ENCODE data around the gene MAD1L1. TPM values are rescaled to one million over a fixed set of nuclear protein-coding genes. Genes with fewer than 3 reads are reported as not detected.
"Not testable (repeated sequence)": the region's sequence is repeated elsewhere in the genome, so short reads cannot be mapped to it uniquely, and the experiment has no call there.

The MAD1L1 gene
- total RNA-seq, 1 experiment from 2014 or later, result 46.7 TPM

DNA sequence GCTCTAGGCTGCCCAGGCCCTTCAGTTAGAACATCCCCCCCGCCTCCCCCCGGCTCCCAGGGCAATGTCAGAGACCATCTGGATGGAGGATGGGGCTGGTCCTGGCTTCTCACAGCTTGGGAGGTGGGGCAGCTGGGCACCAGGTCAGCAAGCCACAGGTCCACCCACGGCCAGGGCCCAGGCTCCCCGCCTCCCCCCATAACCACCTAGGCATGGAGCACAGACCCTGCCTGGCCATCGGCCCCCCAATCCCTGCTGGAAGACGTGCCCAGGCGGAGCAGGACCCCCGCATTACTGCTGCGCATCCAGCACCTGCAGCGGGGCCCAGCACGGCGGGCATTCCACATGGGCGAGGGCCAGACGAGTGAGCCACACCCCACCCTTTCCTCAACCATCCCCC lies 393.0 kb downstream of the MAD1L1 start:
- TF ChIP-seq, protein P1, sequence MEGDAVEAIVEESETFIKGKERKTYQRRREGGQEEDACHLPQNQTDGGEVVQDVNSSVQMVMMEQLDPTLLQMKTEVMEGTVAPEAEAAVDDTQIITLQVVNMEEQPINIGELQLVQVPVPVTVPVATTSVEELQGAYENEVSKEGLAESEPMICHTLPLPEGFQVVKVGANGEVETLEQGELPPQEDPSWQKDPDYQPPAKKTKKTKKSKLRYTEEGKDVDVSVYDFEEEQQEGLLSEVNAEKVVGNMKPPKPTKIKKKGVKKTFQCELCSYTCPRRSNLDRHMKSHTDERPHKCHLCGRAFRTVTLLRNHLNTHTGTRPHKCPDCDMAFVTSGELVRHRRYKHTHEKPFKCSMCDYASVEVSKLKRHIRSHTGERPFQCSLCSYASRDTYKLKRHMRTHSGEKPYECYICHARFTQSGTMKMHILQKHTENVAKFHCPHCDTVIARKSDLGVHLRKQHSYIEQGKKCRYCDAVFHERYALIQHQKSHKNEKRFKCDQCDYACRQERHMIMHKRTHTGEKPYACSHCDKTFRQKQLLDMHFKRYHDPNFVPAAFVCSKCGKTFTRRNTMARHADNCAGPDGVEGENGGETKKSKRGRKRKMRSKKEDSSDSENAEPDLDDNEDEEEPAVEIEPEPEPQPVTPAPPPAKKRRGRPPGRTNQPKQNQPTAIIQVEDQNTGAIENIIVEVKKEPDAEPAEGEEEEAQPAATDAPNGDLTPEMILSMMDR (conservative IDR thresholded peaks at IDR 0.05; ENCODE audit: low read depth, low read length), result no peak
- TF ChIP-seq EZH2 (IDR thresholded peaks at IDR 0.05; ENCODE audit: borderline replicate concordance, low read depth, low read length, poor library complexity, severe bottlenecking), result no peak
- Histone ChIP-seq H3K27me3 (replicated peaks; ENCODE audit: insufficient read depth, low read depth, low read length, poor library complexity) (no peaks in the 10 kb centered on the region), H3K36me3 (ENCODE audit: insufficient read depth, low read length, poor library complexity, severe bottlenecking) (no peaks in the 10 kb centered on the region), H3K27ac (ENCODE audit: low read depth, low read length, poor library complexity, severe bottlenecking) (no peak overlapping the region), H3K4me1 (ENCODE audit: insufficient read depth, low read length, poor library complexity, severe bottlenecking) (peaks cover 25% of the 10 kb centered on the region), H3K4me3 (ENCODE audit: low read depth, low read length, poor library complexity, severe bottlenecking) (no peak overlapping the region), H3K9me3 (ENCODE audit: low read depth, low read length, poor library complexity, severe bottlenecking) (no peaks in the 10 kb centered on the region)
- no TSS peak for BruUV-seq (replicated peaks)
- no peak for DNase-seq (ENCODE audit: low spot score)
- CTCF ChIA-PET, result no interaction called here
- POLR2A ChIA-PET (ENCODE audit: low non-redundant PET), result no interaction called here
- intact Hi-C loops (cut with micrococcal nuclease; ENCODE audit: unreplicated experiment), result no loop called here

DNA sequence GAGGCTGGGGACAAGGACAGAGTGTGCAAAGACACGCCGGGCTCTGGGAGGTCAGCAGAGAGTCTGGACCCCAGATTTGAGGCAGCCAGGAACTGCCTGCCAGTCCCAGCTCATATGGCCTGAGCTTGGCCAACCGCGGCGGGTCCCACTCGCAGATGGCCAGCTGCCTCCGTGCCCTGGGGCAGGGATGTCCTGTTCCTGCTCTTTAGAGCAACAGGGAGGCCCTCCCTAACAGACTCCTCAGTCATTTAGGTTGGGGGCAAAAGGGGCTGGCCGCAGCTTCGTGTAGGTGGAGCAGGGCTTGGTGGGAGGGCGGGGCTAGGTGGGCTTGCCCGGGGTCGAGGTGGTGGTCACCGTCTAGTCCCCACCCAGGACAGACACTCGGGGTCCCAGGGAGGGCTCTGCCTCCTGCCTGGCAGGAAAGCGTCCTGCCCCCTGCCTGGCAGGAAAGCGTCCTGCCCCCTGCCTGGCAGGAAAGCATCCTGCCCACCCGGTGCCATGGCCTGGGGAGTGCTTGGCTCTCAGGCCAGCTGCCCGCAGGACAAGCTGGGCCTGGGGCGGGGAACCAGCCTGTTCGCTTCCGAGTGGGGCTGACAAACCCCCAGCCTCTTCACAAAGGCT lies 393.7 kb downstream of the MAD1L1 start:
- POLR2A ChIA-PET (ENCODE audit: low non-redundant PET); H3K9me3 ChIP-seq (ENCODE audit: low read depth, low read length, poor library complexity, severe bottlenecking); H3K4me3 ChIP-seq (ENCODE audit: low read depth, low read length, poor library complexity, severe bottlenecking); intact Hi-C loops (cut with micrococcal nuclease; ENCODE audit: unreplicated experiment); DNase-seq (ENCODE audit: low spot score); CTCF ChIA-PET; H3K27me3 ChIP-seq (replicated peaks; ENCODE audit: insufficient read depth, low read depth, low read length, poor library complexity); H3K27ac ChIP-seq (ENCODE audit: low read depth, low read length, poor library complexity, severe bottlenecking); H3K36me3 ChIP-seq (ENCODE audit: insufficient read depth, low read length, poor library complexity, severe bottlenecking); BruUV-seq (replicated peaks): not testable (repeated sequence)
- H3K4me1 ChIP-seq (ENCODE audit: insufficient read depth, low read length, poor library complexity, severe bottlenecking), result peaks cover 18% of the 10 kb centered on the region

DNA sequence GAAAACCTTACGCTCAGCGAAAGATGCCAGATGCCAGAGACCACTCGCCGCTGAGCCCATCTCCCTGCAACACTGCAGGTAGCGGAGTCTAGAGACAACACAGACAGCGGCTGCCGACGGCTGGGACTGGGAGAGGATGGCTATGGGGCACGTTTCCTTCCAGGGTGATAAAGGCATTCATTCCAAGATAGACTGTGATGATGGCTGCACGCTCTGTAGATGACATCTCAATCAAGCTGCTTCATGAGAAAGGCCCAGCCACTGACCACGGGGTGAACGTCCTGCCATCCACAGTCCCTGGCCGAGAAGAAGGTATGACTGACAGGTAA lies 394.2 kb downstream of the MAD1L1 start:
- H3K27ac ChIP-seq (ENCODE audit: low read depth, low read length, poor library complexity, severe bottlenecking); H3K36me3 ChIP-seq (ENCODE audit: insufficient read depth, low read length, poor library complexity, severe bottlenecking); intact Hi-C loops (cut with micrococcal nuclease; ENCODE audit: unreplicated experiment); H3K9me3 ChIP-seq (ENCODE audit: low read depth, low read length, poor library complexity, severe bottlenecking); H3K4me3 ChIP-seq (ENCODE audit: low read depth, low read length, poor library complexity, severe bottlenecking); BruUV-seq (replicated peaks); H3K27me3 ChIP-seq (replicated peaks; ENCODE audit: insufficient read depth, low read depth, low read length, poor library complexity); CTCF ChIA-PET; DNase-seq (ENCODE audit: low spot score); POLR2A ChIA-PET (ENCODE audit: low non-redundant PET): not testable (repeated sequence)
- H3K4me1 ChIP-seq (ENCODE audit: insufficient read depth, low read length, poor library complexity, severe bottlenecking), result peaks cover 13% of the 10 kb centered on the region

DNA sequence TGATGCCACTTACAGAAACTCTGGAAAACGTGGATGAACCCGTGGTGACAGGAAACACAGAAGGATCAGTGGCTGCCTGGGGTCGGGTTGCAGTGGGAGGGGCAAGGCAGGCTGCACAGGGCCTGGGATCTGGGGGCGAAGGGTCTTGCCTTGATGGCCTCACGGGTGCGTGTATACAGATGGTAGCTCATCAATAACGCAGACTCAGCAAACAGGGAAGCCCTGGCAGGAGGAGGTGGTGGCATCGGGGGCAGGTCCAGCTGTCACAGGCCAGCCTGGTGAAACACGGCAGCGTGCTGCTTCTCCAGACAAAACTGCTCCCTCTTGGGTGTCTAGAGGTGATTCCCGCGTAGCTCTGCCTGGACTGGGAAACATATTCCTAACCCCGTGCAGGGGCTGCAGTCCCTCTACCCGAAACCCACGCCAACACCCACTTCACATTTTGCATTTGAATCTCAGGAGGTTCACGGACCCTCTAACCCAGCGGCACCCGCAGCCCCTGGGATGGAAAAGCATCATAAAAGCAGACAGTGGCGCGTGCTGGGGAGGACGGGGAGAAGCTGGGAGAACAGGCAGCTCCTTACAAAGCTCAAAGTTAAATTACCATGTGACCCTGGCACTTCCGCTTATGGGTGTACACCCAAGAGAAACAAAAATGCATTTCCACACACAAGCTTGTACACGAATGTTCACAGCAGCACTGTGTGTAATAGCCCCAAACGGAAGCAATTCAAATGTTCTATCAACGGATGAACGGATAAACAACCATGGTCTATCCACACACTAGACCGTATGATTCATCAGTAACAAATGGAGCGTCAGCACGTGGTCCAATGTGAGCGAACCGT lies 394.8 kb downstream of the MAD1L1 start:
- H3K27ac ChIP-seq (ENCODE audit: low read depth, low read length, poor library complexity, severe bottlenecking); CTCF ChIA-PET; BruUV-seq (replicated peaks); intact Hi-C loops (cut with micrococcal nuclease; ENCODE audit: unreplicated experiment); H3K4me3 ChIP-seq (ENCODE audit: low read depth, low read length, poor library complexity, severe bottlenecking); H3K36me3 ChIP-seq (ENCODE audit: insufficient read depth, low read length, poor library complexity, severe bottlenecking); H3K4me1 ChIP-seq (ENCODE audit: insufficient read depth, low read length, poor library complexity, severe bottlenecking); DNase-seq (ENCODE audit: low spot score); H3K27me3 ChIP-seq (replicated peaks; ENCODE audit: insufficient read depth, low read depth, low read length, poor library complexity); H3K9me3 ChIP-seq (ENCODE audit: low read depth, low read length, poor library complexity, severe bottlenecking); POLR2A ChIA-PET (ENCODE audit: low non-redundant PET): not testable (repeated sequence)

DNA sequence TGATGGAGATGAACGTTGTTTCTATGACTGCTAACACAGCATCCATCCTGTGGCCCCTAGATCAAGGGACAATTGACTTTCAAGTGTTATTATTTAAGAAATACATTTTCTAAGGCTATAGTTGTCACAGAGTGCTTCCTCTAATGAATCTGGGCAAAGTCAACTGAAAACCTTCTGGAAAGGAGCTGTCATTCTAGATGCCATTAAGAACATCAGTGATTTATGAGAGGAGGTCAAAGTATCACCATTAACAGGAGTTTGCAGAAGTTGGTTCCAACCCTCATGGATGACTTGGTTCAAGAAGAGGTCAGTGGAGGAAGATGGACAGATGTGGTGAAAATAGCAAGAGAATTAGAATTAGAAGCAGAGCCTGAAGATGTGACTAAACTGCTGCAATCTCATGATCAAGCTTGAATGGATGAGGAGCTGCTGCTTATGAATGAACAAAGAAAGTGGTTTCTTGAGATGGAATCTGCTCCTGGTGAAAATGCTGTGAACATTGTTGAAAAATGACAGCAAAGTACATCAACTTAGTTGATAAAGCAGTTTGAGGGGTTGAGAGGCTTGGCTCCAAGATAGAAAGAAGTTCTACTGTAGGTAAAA lies 400.7 kb downstream of the MAD1L1 start:
- H3K27me3 ChIP-seq (replicated peaks; ENCODE audit: insufficient read depth, low read depth, low read length, poor library complexity); BruUV-seq (replicated peaks); DNase-seq (ENCODE audit: low spot score); H3K4me1 ChIP-seq (ENCODE audit: insufficient read depth, low read length, poor library complexity, severe bottlenecking); H3K9me3 ChIP-seq (ENCODE audit: low read depth, low read length, poor library complexity, severe bottlenecking); POLR2A ChIA-PET (ENCODE audit: low non-redundant PET); intact Hi-C loops (cut with micrococcal nuclease; ENCODE audit: unreplicated experiment); CTCF ChIA-PET; H3K27ac ChIP-seq (ENCODE audit: low read depth, low read length, poor library complexity, severe bottlenecking); H3K4me3 ChIP-seq (ENCODE audit: low read depth, low read length, poor library complexity, severe bottlenecking); H3K36me3 ChIP-seq (ENCODE audit: insufficient read depth, low read length, poor library complexity, severe bottlenecking): not testable (repeated sequence)

DNA sequence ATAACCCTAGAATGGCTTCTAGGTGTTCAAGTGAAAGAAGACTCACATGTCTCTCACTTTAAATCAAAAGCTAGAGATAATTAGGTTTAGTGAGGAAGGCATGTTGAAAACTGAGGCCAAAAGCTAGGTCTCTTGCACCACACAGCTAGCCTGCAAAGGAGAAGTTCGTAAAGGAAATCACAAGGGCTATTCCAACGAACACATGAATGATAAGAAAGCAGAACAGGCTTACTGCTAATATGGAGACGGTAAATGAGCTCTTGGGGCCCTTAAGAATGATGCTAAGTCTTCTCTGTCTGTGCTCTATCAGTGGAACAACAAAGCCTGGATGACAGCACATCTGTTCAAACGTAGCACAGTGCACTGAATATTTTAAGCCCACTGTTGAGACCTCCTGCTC lies 401.3 kb downstream of the MAD1L1 start:
- CTCF ChIA-PET; BruUV-seq (replicated peaks): not testable (repeated sequence)

More for the DNA sequence above, 401.3 kb downstream of the MAD1L1 start:
- intact Hi-C loops (cut with micrococcal nuclease; ENCODE audit: unreplicated experiment); DNase-seq (ENCODE audit: low spot score); H3K27ac ChIP-seq (ENCODE audit: low read depth, low read length, poor library complexity, severe bottlenecking); H3K36me3 ChIP-seq (ENCODE audit: insufficient read depth, low read length, poor library complexity, severe bottlenecking); H3K4me3 ChIP-seq (ENCODE audit: low read depth, low read length, poor library complexity, severe bottlenecking); H3K9me3 ChIP-seq (ENCODE audit: low read depth, low read length, poor library complexity, severe bottlenecking); H3K27me3 ChIP-seq (replicated peaks; ENCODE audit: insufficient read depth, low read depth, low read length, poor library complexity); H3K4me1 ChIP-seq (ENCODE audit: insufficient read depth, low read length, poor library complexity, severe bottlenecking); POLR2A ChIA-PET (ENCODE audit: low non-redundant PET): not testable (repeated sequence)
